ENCODE data around the gene AFF3. TPM values are rescaled to one million over a fixed set of nuclear protein-coding genes. Genes with fewer than 3 reads are reported as not detected.

Gene AFF3
- total RNA-seq, 1 experiment from 2014 or later = 0.05 TPM

DNA sequence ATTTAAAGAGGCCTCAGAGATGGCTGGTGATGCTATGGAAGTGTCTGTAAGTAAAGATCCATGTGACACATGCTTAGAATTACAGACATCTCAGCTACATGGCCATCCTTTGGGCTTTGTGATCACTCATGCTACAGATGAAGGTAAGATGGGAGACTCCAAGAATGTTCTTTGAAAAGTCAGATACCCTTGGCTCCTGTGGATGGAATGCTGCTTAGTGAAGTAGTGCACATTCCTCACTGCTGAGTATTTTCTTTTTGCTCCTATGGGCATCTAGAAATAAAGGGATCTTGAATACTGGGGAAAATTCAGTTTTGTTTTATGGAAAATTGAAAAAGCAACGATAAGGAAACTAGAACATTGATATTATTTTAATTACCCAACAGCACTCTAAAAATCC lies 597.3 kb downstream of the AFF3 start:
- BruUV-seq (replicated peaks) = no TSS peak
- POLR2A ChIA-PET = no interaction called here
- intact Hi-C loops (cut with micrococcal nuclease; ENCODE audit: unreplicated experiment) = no loop called here
- H3K4me1 Mint-ChIP-seq (ENCODE audit: low read depth, unreplicated experiment) = no peaks in the 10 kb centered on the region
- H3K27me3 Mint-ChIP-seq (ENCODE audit: insufficient read depth, unreplicated experiment) = peaks cover 13% of the 10 kb centered on the region
- H3K36me3 Mint-ChIP-seq (ENCODE audit: insufficient read depth, unreplicated experiment) = no peaks in the 10 kb centered on the region
- no peaks in the 10 kb centered on the region for H3K27me3 ChIP-seq (replicated peaks; ENCODE audit: control insufficient read depth, insufficient read depth, low read length)
- no peak overlapping the region for H3K27ac Mint-ChIP-seq (ENCODE audit: unreplicated experiment)
- H3K4me3 ChIP-seq (ENCODE audit: low read depth, low read length) = no peak overlapping the region
- 0 out of 2 replicates have a peak, but pooled peaks cover 4% of the 10 kb centered on the region for H3K4me1 ChIP-seq
- no peak for DNase-seq
- CTCF ChIA-PET = no interaction called here
- H3K9me3 ChIP-seq = no peaks in the 10 kb centered on the region
- H3K9me3 Mint-ChIP-seq (ENCODE audit: unreplicated experiment) = no peaks in the 10 kb centered on the region
- H3K36me3 ChIP-seq (ENCODE audit: control insufficient read depth, insufficient read depth, low read length) = no peaks in the 10 kb centered on the region
- TF ChIP-seq, protein P1, sequence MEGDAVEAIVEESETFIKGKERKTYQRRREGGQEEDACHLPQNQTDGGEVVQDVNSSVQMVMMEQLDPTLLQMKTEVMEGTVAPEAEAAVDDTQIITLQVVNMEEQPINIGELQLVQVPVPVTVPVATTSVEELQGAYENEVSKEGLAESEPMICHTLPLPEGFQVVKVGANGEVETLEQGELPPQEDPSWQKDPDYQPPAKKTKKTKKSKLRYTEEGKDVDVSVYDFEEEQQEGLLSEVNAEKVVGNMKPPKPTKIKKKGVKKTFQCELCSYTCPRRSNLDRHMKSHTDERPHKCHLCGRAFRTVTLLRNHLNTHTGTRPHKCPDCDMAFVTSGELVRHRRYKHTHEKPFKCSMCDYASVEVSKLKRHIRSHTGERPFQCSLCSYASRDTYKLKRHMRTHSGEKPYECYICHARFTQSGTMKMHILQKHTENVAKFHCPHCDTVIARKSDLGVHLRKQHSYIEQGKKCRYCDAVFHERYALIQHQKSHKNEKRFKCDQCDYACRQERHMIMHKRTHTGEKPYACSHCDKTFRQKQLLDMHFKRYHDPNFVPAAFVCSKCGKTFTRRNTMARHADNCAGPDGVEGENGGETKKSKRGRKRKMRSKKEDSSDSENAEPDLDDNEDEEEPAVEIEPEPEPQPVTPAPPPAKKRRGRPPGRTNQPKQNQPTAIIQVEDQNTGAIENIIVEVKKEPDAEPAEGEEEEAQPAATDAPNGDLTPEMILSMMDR (IDR thresholded peaks at IDR 0.05; ENCODE audit: insufficient read depth in 1 of 2, low read depth in 1 of 2, low read length in 1 of 2, severe bottlenecking in 1 of 2, unreplicated experiment in 1 of 2) = no peak
- H3K4me3 Mint-ChIP-seq (ENCODE audit: unreplicated experiment) = no peak overlapping the region

DNA sequence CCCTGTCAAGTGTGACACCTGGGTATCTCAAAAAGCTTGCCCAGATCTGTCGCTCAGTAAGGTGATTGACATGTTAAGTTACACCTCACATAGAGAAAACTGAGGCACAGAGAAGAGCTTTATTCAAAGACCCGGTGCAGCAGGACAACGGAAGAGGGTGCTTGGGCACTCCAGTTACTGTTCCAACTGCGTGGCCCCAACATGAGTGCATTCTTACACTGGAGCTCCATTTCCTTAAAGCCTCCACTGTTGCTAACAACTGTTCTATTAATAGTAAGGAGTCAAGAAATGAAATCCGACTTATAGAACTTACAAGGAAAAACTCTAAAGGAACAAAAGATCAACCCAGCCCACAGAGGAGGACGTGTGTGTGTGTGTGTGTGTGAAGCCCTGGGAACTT lies 597.8 kb downstream of the AFF3 start:
- no peaks in the 10 kb centered on the region for H3K36me3 Mint-ChIP-seq (ENCODE audit: insufficient read depth, unreplicated experiment)
- Histone ChIP-seq H3K4me3 (ENCODE audit: low read depth, low read length) (no peak overlapping the region), H3K9me3 (no peaks in the 10 kb centered on the region), H3K27me3 (replicated peaks; ENCODE audit: control insufficient read depth, insufficient read depth, low read length) (no peaks in the 10 kb centered on the region), H3K36me3 (ENCODE audit: control insufficient read depth, insufficient read depth, low read length) (no peaks in the 10 kb centered on the region), H3K4me1 (0 out of 2 replicates have a peak, but pooled peaks cover 4% of the 10 kb centered on the region)
- H3K27ac Mint-ChIP-seq (ENCODE audit: unreplicated experiment) = no peak overlapping the region
- no peaks in the 10 kb centered on the region for H3K9me3 Mint-ChIP-seq (ENCODE audit: unreplicated experiment)
- intact Hi-C loops (cut with micrococcal nuclease; ENCODE audit: unreplicated experiment) = no loop called here
- POLR2A ChIA-PET = no interaction called here
- TF ChIP-seq, protein P1 (IDR thresholded peaks at IDR 0.05; ENCODE audit: insufficient read depth in 1 of 2, low read depth in 1 of 2, low read length in 1 of 2, severe bottlenecking in 1 of 2, unreplicated experiment in 1 of 2) = no peak
- H3K4me1 Mint-ChIP-seq (ENCODE audit: low read depth, unreplicated experiment) = no peaks in the 10 kb centered on the region
- H3K4me3 Mint-ChIP-seq (ENCODE audit: unreplicated experiment) = no peak overlapping the region
- CTCF ChIA-PET = no interaction called here
- no TSS peak for BruUV-seq (replicated peaks)
- DNase-seq = no peak
- H3K27me3 Mint-ChIP-seq (ENCODE audit: insufficient read depth, unreplicated experiment) = peaks cover 13% of the 10 kb centered on the region

DNA sequence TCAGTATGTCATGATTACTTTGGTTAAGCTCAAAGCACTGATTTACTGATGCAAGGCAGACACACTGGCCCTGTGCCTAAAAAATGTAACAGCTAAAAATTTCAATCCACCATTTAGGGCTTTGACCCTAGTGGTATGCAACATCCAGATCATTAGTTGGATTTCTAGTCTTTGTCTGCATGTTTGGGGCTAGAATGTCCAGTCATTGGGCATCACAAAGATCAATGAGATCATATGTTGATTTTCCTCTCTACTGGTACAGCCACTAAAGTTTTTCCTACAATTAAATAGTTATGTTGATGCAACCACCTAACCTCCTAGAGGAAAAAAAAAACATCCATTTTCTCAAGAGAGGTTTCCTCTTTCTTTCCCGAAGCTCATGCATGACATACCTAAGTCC lies 599.1 kb downstream of the AFF3 start:
- no peak overlapping the region for H3K4me3 ChIP-seq (ENCODE audit: low read depth, low read length)
- intact Hi-C loops (cut with micrococcal nuclease; ENCODE audit: unreplicated experiment) = no loop called here
- peaks cover 16% of the 10 kb centered on the region for H3K27me3 Mint-ChIP-seq (ENCODE audit: insufficient read depth, unreplicated experiment)
- no peaks in the 10 kb centered on the region for H3K27me3 ChIP-seq (replicated peaks; ENCODE audit: control insufficient read depth, insufficient read depth, low read length)
- TF ChIP-seq, protein P1 (IDR thresholded peaks at IDR 0.05; ENCODE audit: insufficient read depth in 1 of 2, low read depth in 1 of 2, low read length in 1 of 2, severe bottlenecking in 1 of 2, unreplicated experiment in 1 of 2) = no peak
- CTCF ChIA-PET = no interaction called here
- no peaks in the 10 kb centered on the region for H3K9me3 Mint-ChIP-seq (ENCODE audit: unreplicated experiment)
- H3K4me1 ChIP-seq = 0 out of 2 replicates have a peak, but pooled peaks cover 4% of the 10 kb centered on the region
- H3K27ac Mint-ChIP-seq (ENCODE audit: unreplicated experiment) = no peak overlapping the region
- no peaks in the 10 kb centered on the region for H3K36me3 Mint-ChIP-seq (ENCODE audit: insufficient read depth, unreplicated experiment)
- no peak overlapping the region for H3K4me3 Mint-ChIP-seq (ENCODE audit: unreplicated experiment)
- no peaks in the 10 kb centered on the region for H3K9me3 ChIP-seq
- H3K36me3 ChIP-seq (ENCODE audit: control insufficient read depth, insufficient read depth, low read length) = no peaks in the 10 kb centered on the region
- BruUV-seq (replicated peaks) = no TSS peak
- DNase-seq = no peak
- no peaks in the 10 kb centered on the region for H3K4me1 Mint-ChIP-seq (ENCODE audit: low read depth, unreplicated experiment)
- POLR2A ChIA-PET = no interaction called here
